HL-60 (cell line): ENCODE data around the gene KLC1.

Experiments used
- POLR2AphosphoS5 ChIP-seq: IDR thresholded peaks from 2 replicates; pipeline ENCODE4 v1.6.1; 2012; ENCODE audit warnings: low read depth
- SPI1 ChIP-seq: IDR thresholded peaks from 2 replicates; pipeline ENCODE4 v1.6.1; 2012; ENCODE audit warnings: low read depth, mild to moderate bottlenecking, borderline replicate concordance
- TF ChIP-seq, protein P1 (sequence below): IDR thresholded peaks from one replicate; pipeline ENCODE4 v1.5.1; 2011; ENCODE audit warnings: low read length, control low read depth, inconsistent platforms; ENCODE audit not compliant: insufficient read depth
- TF ChIP-seq, protein P2 (sequence below): IDR thresholded peaks from 2 replicates; pipeline ENCODE4 v1.6.1; 2012; ENCODE audit warnings: low read depth; ENCODE audit not compliant: insufficient replicate concordance

DNA sequence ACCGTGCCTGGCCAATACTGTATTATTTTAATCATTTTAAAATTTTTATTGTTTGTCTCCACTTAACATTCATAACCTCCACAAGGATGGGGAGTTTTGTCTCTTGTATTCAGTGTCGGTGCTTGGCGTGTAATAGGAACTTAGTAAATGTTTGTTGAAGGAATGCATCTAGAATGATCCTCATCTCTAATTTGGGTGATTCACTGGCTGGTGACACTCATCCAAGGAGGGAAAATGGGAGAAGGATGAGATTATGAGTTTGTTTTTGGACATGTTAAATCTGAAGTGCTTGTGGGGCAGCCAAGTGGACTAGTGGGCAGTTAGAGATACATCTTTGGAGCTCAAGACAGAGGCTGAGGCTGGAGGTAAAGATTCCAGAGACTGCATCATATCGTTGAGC lies 5.1 kb downstream of the KLC1 start:
- TF ChIP-seq, protein P1, sequence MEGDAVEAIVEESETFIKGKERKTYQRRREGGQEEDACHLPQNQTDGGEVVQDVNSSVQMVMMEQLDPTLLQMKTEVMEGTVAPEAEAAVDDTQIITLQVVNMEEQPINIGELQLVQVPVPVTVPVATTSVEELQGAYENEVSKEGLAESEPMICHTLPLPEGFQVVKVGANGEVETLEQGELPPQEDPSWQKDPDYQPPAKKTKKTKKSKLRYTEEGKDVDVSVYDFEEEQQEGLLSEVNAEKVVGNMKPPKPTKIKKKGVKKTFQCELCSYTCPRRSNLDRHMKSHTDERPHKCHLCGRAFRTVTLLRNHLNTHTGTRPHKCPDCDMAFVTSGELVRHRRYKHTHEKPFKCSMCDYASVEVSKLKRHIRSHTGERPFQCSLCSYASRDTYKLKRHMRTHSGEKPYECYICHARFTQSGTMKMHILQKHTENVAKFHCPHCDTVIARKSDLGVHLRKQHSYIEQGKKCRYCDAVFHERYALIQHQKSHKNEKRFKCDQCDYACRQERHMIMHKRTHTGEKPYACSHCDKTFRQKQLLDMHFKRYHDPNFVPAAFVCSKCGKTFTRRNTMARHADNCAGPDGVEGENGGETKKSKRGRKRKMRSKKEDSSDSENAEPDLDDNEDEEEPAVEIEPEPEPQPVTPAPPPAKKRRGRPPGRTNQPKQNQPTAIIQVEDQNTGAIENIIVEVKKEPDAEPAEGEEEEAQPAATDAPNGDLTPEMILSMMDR, result no peak
- TF ChIP-seq SPI1, result no peak
- TF ChIP-seq POLR2AphosphoS5, result no peak
- TF ChIP-seq, protein P2, sequence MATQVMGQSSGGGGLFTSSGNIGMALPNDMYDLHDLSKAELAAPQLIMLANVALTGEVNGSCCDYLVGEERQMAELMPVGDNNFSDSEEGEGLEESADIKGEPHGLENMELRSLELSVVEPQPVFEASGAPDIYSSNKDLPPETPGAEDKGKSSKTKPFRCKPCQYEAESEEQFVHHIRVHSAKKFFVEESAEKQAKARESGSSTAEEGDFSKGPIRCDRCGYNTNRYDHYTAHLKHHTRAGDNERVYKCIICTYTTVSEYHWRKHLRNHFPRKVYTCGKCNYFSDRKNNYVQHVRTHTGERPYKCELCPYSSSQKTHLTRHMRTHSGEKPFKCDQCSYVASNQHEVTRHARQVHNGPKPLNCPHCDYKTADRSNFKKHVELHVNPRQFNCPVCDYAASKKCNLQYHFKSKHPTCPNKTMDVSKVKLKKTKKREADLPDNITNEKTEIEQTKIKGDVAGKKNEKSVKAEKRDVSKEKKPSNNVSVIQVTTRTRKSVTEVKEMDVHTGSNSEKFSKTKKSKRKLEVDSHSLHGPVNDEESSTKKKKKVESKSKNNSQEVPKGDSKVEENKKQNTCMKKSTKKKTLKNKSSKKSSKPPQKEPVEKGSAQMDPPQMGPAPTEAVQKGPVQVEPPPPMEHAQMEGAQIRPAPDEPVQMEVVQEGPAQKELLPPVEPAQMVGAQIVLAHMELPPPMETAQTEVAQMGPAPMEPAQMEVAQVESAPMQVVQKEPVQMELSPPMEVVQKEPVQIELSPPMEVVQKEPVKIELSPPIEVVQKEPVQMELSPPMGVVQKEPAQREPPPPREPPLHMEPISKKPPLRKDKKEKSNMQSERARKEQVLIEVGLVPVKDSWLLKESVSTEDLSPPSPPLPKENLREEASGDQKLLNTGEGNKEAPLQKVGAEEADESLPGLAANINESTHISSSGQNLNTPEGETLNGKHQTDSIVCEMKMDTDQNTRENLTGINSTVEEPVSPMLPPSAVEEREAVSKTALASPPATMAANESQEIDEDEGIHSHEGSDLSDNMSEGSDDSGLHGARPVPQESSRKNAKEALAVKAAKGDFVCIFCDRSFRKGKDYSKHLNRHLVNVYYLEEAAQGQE, result no peak
